Measurements from ENCODE around the gene IL34.
"Not testable (repeated sequence)": the region's sequence is repeated elsewhere in the genome, so short reads cannot be mapped to it uniquely, and the experiment has no call there.

The IL34 gene

GRCh38 chr16:70614208-70614951 lies 32.0 kb upstream of the IL34 start:
- no peak for TF ChIP-seq CTCF (IDR thresholded peaks at IDR 0.05; ENCODE audit: extremely low read depth, missing control alignments)
- DNase-seq (ENCODE audit: low spot score) = no peak

GRCh38 chr16:70615945-70616344 lies 30.4 kb upstream of the IL34 start:
- TF ChIP-seq CTCF (IDR thresholded peaks at IDR 0.05; ENCODE audit: extremely low read depth, missing control alignments) = no peak

GRCh38 chr16:70621864-70622263 lies 24.5 kb upstream of the IL34 start:
- not testable (repeated sequence) for DNase-seq (ENCODE audit: low spot score)

More at GRCh38 chr16:70615945-70616344, 30.4 kb upstream of the IL34 start:
- no peak for DNase-seq (ENCODE audit: low spot score)

GRCh38 chr16:70627696-70628095 lies 18.7 kb upstream of the IL34 start:
- TF ChIP-seq CTCF (IDR thresholded peaks at IDR 0.05; ENCODE audit: extremely low read depth, missing control alignments) = no peak
- no peak for DNase-seq (ENCODE audit: low spot score)

GRCh38 chr16:70630960-70631745 lies 15.2 kb upstream of the IL34 start:
- no peak for TF ChIP-seq CTCF (IDR thresholded peaks at IDR 0.05; ENCODE audit: extremely low read depth, missing control alignments)

GRCh38 chr16:70632273-70632672 lies 14.1 kb upstream of the IL34 start:
- no peak for DNase-seq (ENCODE audit: low spot score)
- no peak for TF ChIP-seq CTCF (IDR thresholded peaks at IDR 0.05; ENCODE audit: extremely low read depth, missing control alignments)

More at GRCh38 chr16:70630960-70631745, 15.2 kb upstream of the IL34 start:
- DNase-seq (ENCODE audit: low spot score) = no peak

GRCh38 chr16:70633617-70634016 lies 12.7 kb upstream of the IL34 start:
- DNase-seq (ENCODE audit: low spot score) = not testable (repeated sequence)

- DNase-seq (ENCODE audit: low spot score) = no peak
- TF ChIP-seq CTCF (IDR thresholded peaks at IDR 0.05; ENCODE audit: extremely low read depth, missing control alignments) = no peak
These were observed 11.5 kb upstream of the IL34 start for GRCh38 chr16:70634861-70635260.

All from GM20000 (cell line).